RWPE1 (cell line): ENCODE measurements around the gene POLA1.

Source experiments
- CTCF ChIA-PET: fragments of 350-600 bp; sonication (Branson Sonifier 250); formaldehyde crosslinking; extraction: SDS; loops from one replicate; lab custom pipeline; 2021; lab: Yijun Ruan, JAX
- POLR2A ChIA-PET: fragments of 400-600 bp; formaldehyde crosslinking; extraction: SDS; loops from one replicate; lab custom pipeline; 2020; ENCODE audit warnings: antibody characterized with exemption; ENCODE audit not compliant: low non-redundant PET; lab: Yijun Ruan, JAX
- DNase-seq: peaks from one replicate; pipeline ENCODE4 v3.0.0; 2012; ENCODE audit warnings: low spot score
- H3K27ac ChIP-seq: fragments of 450-650 bp; 2 replicates; pipeline ENCODE4 v1.5.1; 2017
- TF ChIP-seq, protein P1 (sequence below): fragments of 450-650 bp; conservative IDR thresholded peaks from 2 replicates; pipeline ENCODE4 v1.5.1; 2017; ENCODE audit warnings: low read depth, mild to moderate bottlenecking

The POLA1 gene

DNA sequence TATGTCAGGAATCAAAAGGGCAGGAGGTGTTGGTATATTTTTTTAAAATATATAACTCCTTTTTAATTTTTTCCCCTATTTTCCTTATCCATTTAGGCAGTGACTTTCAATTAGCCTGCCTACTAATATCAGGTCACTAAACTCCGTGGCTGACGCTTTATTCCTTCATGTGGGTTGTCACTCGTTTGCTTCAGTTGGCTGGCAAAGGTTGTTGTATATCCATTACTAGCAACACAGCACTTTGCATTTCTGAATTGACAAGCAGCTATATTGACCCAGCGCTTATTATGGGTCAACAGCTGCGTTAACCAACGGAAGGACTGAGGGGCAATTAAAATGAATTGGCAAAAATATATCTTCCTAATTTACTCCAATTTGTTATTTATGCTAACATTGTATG is 234.4 kb downstream of the POLA1 start:
- no peak overlapping the region for H3K27ac ChIP-seq
- TF ChIP-seq, protein P1, sequence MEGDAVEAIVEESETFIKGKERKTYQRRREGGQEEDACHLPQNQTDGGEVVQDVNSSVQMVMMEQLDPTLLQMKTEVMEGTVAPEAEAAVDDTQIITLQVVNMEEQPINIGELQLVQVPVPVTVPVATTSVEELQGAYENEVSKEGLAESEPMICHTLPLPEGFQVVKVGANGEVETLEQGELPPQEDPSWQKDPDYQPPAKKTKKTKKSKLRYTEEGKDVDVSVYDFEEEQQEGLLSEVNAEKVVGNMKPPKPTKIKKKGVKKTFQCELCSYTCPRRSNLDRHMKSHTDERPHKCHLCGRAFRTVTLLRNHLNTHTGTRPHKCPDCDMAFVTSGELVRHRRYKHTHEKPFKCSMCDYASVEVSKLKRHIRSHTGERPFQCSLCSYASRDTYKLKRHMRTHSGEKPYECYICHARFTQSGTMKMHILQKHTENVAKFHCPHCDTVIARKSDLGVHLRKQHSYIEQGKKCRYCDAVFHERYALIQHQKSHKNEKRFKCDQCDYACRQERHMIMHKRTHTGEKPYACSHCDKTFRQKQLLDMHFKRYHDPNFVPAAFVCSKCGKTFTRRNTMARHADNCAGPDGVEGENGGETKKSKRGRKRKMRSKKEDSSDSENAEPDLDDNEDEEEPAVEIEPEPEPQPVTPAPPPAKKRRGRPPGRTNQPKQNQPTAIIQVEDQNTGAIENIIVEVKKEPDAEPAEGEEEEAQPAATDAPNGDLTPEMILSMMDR: no peak
- CTCF ChIA-PET: no interaction called here
- no peak for DNase-seq
- POLR2A ChIA-PET: no interaction called here

DNA sequence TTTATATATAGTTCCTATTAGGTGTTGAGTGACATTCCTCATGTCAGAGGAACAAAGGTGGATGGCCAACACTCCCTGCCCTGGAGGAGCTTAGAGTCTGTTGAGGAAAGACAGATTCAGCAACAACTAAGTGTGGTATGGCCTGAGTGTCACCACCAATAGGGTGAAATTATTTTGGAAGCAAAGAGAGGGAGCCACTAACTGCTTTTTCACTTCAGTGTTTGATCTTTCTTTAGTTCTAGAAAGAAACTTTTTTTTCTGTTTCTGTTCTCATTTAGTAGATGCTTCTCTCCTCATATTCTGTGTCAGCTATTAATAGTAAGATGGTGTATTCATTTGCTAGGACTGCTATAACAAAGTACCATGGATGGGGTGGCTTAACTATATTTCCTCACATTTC is 240.6 kb downstream of the POLA1 start:
- CTCF ChIA-PET: no interaction called here
- DNase-seq: no peak
- H3K27ac ChIP-seq: no peak overlapping the region
- TF ChIP-seq, protein P1: no peak
- POLR2A ChIA-PET: no interaction called here

DNA sequence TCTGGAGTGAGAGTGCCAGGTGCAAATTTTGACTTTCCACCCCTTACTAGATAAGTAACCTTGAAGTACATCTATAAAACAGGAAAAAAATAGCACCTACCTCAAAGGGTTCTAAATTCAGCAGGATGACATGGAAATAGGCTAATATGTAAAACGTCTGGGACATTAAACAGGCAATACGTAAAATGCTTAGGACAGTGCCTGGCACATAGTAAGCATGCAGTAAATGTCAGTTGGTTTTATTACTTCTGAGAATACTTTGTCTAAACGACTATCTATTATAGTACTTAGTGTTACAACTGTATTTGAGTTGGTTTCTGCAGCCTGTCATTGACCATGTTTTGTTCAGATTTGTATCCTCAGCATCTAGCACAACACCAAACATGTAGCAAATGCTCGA is 251.3 kb downstream of the POLA1 start:
- ChIA-PET POLR2A (no interaction called here), CTCF (no interaction called here)
- TF ChIP-seq, protein P1: no peak
- no peak overlapping the region for H3K27ac ChIP-seq
- DNase-seq: no peak

DNA sequence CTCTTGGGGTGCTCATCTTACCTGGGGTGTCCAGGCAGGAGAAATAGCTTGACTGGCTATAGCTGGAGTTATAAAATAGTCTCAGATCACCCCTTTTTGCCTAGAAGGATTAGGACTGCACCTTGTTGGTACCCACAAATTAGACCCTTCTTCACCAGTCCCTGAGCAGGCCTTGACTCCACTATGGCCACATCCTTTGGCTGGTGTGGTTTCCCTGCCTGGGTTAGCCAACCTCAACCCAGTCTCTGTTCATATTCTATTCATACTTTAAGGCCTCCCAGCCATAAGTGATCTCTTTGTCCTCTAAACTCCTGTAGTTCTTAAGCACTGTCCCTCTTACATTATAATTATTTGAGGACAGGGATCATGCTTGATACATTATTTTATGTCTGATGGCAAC is 252.7 kb downstream of the POLA1 start:
- no peak overlapping the region for H3K27ac ChIP-seq
- no peak for DNase-seq
- ChIA-PET CTCF (no interaction called here), POLR2A (no interaction called here)
- TF ChIP-seq, protein P1: no peak

DNA sequence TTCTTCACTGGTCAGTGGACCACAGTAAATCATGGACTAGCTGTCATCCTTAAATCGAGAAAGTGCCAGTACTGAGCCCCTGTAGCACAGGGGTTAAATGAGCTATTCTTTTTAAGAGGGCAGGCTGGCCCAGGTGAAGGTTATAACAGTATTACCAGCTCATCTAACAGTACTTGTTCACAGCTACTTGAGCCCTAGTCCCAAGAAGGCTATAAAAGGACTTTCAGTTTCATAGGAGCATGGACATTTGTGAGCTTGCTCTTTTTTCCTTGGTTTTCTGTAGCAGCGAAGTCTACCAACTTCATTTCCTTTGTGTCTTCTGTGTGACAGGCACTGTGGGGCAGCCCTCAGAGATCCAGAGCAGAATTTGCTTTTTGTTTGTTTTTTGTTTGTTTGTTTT is 261.0 kb downstream of the POLA1 start:
- TF ChIP-seq, protein P1: no peak
- DNase-seq: no peak
- no peak overlapping the region for H3K27ac ChIP-seq
- POLR2A ChIA-PET: no interaction called here
- CTCF ChIA-PET: no interaction called here

DNA sequence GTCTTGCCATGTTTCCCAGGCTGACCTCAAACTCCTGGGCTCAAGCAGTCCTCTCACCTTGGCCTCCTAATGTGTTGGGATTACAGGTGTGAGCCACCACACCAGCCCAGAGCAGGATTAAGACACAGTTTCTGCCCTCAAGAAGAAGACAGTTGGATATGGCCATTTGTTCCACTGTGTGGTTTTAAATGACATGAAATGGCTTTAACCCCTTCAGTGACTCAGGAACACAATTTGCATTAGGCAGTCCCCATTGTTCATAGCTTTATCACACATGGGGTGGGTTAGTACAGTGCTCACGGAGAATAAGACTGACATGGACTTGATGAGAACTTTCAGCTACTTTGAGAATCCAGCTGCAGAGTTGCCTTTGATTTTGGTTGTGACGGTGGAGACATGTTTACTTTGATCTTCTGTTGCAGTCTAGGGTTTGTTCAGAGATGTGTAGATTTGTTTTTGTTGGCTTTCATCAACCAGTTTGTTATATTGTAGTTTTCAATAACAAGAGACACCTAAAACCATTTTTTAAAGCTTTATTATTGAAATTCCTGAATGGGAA is 261.7 kb downstream of the POLA1 start:
- DNase-seq: no peak
- ChIA-PET CTCF (no interaction called here), POLR2A (no interaction called here)
- TF ChIP-seq, protein P1: no peak
- no peak overlapping the region for H3K27ac ChIP-seq
